ENCODE results near the gene DPYSL4.

DPYSL4 gene

DNA sequence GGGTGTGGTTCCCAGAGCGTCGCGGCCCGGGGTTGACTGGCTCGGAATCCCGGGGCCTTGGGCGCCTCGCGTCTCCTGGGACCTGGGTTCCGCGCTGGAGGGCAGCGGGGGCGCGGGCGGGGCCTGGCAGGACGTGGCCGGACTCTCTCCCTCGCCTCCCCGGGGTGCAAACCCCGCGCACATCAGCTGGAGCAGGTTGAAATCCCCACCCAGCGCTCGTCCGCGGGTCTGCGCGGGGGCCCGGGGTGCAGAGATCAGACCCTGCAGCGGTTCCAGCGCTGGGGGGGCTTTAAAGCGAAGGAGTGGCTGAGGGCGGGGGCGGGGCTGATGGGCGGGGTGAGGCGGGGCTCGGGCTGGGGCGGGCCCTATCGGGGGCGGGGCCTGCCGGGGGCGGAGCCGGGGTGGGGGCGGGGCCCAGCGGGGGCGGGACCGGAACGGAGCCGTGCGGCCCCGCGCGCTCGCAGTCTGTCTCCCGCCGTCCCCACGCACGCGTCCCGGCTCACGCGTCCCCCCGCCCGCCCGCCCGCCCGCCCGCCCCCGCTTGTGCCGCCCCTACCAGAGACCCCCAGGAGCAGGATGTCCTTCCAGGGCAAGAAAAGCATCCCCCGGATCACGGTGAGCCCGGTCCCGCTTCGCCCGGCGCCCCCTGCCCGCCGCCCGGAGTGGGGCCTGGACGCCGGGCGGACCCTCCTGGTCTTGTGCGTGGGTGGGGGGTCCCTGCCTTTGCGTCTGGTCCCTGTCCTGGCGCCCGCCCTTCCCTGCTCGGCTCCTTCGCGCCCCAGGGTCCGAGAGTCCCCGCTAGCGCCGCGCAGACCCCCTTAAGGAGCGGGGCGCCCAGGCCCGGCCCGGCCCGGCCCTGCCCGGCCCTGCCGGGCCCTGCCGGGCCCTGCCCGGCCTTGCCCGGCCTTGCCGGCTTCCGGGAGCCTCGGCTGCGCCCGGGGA is at the start of gene DPYSL4:
TSS of gene DPYSL4 (plus strand) at position 461 of the 942 bp plus-strand sequence. CDS start at position 577, 116 bp downstream.
- peak; percentile 36 for DNase-seq

DNA sequence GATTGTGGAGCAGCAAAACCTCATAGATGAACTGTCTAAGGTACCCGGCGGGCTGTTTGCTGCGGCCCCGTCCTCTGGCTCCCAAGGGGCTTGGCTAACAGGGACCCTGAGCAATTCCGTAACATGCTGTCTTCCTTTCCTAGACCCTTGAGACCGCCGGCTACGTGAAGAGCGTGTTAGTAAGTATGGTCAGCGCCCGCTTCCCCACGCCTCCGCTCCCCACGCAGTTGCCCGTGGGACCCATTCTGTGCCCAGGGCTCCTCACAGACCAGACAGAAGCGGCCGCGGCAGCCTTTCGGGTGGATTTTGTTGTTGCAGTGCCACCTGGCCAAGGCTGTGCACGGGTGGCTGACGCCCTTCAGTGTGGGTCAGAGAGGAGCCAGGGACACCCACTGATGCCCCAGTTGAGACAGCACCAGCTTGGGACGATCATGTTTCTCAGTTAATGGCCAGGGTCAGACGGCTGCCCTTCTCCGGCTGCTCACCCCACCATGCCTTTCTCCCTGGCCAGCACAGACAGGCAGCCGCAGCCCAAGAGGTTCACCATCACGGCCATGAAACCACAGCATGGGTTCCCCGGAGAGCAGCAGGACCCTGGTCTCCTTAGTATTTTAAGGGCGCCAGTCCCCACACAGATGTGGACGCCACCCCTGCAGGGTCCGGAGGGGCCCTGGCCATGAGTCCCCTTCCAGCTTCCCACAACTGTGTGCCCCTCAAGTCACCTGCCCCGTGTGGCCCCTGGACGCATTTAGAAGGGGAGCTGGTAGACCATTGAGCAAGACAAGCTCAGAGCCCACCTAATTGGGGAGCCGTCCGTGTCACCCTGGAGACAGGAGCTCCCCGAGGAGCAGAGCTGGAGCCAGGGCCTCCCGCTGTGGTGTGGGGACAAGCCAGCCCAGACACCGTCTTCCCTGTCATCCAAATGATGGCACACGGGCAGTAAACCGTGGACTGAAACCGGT is 49.4 kb upstream of the DPYSL4 start:
- DNase-seq, result no peak

DNA sequence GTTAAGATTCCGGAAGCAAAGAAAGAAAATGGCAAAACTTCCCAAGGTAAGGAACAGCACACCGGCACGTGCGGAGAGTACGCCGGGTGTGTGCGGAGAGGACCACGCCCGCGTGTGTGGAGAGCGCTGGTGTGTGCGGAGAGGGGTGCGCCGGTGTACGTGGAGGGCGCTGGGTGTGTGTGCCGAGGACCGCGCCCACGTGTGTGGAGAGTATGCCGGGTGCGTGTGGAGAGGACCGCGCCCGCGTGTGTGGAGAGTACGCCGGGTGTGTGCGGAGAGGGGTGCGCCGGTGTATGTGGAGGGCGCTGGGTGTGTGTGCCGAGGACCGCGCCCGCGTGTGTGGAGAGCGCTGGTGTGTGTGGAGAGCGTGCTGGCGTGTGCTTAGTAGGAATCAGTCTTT is 48.6 kb upstream of the DPYSL4 start:
- no peak for DNase-seq

DNA sequence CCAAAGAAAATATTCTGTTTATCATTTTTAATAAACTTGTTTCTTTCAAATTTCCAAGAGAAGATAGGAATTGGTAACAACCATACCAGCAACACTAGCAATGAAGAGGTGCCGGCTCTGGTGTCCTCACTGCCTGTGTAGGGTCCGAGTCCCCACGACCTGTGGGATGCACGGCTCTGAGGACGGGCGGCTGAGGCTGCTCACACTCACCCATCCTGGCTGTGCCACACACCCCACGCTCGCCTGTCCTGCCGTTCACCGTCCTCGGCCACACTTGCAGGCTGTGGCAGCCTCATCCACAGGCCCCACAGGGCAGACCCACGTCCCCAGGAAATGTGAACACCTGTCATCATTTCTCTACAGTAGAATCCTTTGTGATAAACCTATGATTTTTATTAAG is 48.2 kb upstream of the DPYSL4 start:
- DNase-seq, result no peak

DNA sequence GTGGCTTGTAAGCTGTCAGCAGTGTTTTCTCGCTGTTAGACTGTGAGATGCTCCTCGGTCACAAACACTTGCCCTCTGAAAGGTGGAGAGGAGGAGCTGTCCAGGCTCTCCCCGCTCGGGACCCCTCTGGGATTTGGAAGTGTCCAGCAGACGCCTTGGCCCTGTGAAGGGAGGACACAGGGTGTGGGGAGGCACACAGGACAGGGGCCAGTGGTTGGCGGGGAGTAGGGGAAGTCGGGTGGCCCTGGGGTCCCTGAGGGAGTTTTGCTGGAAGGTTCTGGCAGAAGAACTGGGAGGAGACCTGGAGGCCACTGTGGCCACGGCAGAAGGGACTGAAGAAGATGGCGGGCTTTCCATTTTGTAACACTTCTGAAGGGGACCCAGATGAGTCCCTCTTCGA is 47.2 kb upstream of the DPYSL4 start:
- DNase-seq, result no peak

DNA sequence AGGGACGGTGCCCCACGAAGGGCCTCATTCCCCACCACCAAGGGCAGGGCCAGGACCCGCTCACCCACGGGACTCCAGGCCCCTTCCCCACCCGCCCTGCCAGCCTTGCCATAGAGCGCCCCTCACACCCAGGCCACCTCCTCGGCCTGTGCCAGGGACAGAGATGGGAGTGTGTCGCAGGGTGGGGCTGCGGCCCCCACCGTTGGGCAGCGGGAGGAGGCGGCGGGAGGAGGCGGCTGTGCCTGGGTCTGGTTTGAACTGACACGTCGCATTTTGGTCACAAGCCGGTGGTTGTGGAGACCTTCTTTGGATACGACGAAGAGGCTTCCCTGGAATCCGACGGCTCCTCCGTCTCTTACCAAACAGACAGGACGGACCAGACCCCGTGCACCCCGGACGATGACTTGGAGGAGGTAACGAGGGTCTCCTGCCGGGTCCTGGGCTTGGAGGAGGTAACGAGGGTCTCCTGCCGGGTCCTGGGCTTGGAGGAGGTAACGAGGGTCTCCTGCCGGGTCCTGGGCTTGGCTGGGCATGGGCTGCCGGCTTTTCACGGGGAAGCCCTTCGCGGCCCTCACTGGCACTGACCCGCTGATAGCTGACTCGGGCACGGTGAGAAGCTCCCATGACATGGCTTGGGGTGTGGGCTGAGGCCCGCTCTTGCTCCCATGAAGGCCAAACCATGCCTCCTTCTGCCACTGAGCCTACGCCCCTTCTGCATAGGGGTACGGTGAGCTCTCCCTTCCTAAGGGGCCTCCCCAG is 46.4 kb upstream of the DPYSL4 start:
- no peak for DNase-seq

DNA sequence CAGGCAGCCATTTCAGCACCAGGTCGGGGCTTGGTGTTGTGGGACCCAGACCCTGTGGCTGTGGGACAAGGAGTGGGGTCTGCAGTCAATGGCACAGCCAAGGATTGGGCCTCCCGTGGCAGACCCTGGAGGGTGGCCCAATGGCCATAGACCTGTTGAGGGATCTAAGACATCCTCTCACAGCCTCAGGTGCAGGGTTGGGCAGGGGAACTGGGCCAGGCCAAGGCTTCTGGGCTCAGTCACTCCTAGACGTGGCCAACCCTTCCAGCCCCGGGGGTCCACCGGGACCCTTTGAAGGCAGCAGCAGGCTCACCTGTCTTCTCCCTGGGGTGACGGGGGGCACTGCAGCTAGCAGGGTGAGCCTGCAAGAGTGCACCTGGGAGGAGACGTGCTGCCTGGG is 45.7 kb upstream of the DPYSL4 start:
- DNase-seq, result no peak

DNA sequence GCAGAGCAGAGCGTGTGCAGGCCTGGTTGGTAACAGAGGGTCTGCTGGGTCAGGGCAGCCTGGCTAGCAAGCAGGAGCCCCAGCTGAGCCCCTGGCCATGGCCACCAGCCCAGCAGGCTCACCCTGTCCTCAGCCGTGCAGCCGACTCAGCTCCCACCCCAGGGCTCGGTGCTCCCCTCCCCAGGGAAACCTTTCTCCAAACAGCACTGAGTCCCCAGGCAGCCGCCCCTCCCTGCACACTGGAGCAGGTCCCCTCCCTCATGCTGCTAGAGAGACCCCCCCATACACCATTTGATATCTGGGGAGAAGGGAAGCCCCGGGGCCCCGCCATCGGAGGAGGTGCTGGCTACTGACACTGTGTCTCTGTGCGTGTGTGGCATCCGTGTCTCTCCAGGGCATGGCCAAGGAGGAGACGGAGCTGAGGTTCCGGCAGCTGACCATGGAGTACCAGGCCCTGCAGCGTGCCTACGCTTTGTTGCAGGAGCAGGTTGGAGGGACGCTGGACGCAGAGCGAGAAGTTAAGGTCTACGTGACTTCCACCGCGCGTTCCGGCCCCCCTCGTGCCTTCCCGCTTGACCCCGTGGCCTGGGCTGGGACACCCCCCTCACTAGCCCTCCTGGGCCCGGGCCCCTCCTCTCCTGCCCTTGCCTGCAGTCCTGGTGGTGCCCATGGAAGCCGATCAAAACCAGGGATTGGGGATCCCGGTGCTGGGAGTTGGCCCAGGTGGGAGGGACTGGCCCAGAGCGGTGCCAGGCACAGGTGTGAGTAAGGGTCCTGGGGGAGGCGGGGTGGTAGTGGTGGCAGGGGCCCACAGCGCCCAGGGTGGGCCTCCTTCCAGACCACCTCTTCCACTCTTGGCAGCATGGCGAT is 45.0 kb upstream of the DPYSL4 start:
- DNase-seq, result no peak

DNA sequence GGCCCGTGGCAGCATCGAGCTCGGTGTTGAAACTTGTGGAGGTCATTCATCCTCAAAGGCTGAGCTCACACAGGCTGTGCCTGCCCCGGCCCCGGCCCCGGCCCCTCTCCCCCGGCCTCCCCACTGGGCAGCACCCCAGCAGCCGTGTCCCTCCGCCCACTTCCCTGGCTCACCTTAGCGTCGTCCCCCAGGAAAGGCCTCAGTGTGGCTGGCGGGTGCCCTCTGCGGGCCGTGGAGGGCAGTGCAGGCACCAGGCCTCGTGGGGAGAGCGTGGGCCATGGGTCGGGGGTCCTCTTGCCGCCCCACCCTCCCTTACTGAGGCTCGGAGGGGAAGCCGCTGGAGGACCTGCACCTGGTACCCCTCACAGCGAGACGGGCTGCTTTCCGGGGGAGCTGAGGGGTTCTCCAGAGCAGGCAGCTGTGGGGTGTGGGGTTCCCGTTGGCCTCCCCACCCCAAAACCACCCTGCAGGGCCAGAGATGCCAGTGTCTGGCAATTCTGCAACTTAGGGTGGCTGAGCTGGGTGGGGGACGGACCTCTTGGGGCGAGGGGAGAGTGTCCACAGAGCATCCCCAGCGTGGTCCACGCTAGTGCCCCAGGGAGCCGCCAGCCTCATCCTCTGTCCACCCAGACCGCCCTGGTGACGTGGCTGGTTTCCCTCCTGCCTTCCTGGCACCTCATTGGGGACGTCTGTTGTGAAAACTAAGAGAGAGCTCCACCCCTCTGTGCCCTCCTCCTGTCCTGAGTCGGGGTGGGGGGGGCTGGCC is 44.2 kb upstream of the DPYSL4 start:
- peak; percentile 24 for DNase-seq

DNA sequence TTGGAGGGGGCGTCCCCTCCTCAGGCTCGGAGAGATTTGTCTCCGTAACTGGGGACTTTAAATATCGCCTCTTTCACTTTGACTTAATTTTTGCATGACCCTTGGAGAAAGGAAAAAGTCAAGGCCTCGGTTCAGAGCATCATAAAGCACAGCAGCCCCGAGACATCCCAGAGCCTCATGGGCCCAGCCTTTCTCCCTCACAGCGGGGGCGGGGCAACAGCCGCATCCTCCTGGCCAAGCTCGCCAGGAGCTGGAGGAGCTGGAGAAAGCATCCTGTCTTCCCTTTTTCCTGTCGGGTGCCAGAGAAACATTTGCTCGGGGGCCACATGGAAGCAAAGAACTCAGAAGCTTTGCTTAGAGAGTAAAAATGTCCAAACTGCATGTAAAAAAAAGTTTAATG is 43.6 kb upstream of the DPYSL4 start:
- no peak for DNase-seq

DNA sequence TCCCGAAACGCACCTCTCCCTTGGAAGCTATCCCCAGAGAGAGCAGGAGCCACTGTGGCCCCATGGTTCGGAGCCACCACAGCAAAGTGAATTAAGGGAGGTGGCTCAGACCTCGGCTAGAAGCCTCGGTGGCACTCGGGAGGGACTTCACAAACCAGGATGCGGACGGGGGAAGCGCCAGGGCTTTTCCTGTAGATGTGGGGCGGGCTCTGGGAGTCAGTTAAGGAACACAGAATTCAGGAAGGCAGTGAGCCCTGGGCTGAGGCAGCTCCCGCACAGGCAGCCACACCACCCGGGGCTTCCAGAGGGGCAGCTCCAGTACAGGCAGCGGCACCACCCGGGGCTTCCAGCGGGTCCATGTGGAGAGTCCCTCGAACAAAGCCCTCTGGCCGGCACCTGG is 42.7 kb upstream of the DPYSL4 start:
- no peak for DNase-seq

DNA sequence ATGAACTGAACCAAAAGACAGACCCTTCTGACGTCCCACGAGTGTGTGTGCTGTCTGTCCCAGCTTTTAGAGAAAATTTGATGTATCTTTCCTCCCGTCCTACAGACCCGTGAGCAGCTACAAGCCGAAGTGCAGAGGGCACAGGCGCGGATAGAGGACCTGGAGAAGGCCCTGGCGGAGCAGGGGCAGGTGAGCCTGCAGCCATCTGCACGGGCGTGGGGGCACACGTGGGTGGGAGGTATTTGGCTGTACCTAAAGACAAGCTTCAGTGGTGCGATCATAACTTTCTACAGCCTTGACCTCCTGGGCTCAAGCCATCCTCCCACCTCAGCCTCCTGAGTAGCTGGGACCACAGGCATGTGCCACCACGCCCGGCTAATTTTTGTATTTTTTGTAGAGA is 41.7 kb upstream of the DPYSL4 start:
- DNase-seq, result no peak

DNA sequence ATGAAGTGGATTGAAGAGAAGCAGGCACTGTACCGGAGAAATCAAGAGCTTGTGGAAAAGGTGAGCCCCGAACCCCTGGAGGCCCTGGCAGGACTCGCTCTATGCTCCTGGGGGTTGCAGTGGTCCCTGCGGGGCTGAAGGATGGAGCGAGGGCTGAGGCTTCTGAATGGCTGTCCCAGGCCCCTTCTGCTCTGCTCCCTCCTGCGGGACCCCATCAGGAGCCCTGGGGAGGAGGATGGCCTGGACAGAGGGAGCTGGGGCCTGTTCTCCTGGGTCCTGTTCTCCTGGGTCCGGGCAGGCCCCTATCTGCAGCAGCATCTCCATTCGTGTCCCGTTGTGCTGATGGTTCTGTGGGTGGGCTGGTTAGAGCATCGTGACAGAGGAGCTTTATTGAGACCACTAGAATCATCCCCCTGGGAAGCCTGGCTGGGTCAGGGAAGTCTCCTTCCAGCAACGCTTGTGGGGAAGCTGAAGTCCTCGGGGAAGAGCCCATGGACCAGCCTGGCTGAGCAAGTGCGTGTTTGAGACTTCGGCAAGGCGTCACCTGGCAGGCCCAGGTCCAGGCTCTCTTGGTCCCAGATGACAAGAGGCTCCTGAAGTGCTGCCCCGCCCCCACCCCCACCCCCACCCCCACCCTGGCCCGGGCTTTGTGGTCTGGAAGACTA is 41.1 kb upstream of the DPYSL4 start:
- DNase-seq, result no peak

DNA sequence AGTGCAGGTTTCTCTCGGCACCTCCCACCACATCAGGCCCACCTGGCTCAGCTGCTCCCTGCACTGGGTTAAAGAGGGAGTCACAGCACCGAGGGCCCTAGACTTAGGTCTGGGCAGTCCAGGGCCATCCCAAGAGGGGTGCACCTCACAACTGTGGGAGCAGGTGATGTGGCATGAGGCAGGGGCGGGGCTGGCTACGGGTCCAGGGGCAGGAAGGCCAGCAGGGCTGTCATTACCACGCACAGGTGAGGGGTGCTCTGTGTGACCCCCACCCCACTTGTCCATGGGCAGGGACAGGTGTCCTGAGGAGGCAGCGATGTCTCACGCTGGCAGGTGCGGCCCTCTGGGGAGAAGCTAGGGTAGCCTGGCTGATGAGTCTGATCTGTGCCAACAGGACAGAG is 40.5 kb upstream of the DPYSL4 start:
- DNase-seq, result no peak

DNA sequence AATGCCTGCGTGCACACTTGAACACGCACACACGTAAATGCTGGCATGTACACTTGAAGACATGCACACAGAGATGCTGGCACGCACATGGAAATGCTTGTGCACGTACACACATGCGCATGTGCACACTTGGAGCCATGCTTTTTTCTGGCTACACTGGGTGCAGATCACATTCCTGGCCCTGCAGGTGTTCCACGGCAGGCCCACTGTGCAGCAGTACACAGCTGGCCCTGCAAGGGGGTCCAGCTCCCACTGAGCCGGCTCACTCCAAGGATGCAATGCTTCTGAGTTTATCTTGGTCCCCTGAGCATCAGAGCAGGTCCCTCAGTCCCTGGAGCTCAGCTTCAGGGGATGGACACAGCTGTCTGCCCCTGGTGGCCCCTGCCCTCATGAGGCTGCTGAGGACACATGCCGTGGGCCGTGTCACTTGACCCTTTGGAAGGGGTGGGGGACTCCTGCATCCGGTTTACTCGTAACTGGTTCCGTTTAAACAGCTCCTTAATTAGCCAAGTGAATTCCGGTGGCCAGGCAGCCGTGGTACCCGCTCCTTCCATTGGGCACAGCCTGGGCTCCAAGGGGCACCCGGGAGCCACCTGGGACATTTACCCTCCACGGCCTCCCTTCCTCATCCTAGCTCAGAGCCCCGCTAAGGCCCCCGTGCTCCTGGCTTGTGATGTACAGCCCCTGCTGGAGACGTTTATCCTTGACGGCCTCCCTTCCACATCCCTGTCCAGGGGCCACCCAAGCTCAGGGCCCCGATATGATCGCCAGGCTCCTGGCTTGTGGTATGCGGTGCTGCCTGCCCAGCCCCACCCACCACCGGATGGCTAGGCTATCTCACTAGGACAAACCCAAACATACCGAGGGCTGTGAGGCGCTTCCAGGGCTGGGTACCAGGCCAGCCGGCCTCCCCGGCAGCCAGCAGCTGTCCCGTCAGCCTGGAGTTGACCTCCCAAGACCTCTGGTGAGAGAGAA is 39.5 kb upstream of the DPYSL4 start:
- no peak for DNase-seq

DNA sequence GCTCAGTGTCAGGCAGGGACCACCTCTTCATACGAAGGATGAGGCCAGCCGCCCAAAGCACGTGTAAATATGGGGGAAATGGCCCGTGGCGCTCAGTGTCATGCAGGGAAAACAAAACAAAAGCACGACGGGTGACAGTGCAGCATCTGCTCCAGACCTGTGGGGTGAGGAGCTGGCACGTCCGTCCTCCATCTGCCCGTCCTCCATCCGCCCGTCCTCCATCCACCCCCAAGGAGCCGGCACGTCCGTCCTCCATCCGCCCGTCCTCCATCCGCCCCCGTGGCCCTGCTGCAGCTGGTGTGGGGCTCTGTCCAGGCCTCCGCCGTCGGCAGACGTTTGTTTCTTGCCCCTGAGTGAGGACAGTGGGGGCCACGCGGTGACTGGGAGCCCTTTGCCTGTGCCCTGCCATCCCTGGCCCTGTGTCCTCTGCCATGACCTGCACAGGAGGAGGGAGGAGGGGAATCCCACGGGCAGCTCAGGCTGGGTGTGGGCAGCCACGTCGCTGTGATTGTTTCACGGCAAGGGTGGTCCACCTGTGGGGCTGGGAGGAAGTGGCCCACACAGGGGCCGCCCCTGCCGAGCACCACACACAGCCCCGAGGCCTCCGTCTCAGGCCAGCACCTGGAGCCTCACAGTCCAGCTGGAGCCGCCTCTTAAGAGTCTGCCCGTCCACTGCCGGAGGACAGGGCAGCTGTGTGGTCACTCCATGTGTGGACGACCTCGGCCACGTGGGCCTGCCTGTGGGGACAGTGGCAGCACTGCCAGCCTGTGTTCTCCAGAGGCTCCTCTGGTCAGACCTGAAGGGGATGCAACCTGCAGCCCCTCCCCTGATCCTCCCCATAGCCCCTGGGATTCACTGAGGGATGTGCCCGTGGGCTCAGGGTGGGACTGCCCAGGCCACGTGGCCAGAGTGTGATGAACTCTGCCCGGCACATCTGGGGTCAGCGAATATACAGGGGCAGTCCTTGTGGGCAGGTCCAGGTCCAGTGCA is 38.2 kb upstream of the DPYSL4 start:
- no peak for DNase-seq

DNA sequence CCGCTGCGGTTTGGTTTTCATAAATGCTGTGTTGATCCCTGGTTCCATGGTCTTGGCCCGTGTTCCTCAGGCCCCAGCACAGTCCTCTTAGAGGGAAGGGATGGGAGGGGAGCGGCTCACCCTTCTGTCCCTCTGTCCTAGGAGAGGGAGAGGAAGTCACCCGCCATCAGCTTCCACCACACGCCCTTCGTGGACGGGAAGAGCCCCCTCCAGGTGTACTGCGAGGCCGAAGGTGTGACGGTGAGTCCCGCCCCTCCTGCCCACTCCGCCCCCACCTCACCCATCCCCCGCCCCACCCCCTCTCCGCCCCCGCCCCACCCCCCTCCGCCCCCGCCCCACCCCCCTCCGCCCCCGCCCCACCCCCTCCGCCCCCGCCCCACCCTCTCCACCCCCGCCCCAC is 37.5 kb upstream of the DPYSL4 start:
- DNase-seq, result no peak

DNA sequence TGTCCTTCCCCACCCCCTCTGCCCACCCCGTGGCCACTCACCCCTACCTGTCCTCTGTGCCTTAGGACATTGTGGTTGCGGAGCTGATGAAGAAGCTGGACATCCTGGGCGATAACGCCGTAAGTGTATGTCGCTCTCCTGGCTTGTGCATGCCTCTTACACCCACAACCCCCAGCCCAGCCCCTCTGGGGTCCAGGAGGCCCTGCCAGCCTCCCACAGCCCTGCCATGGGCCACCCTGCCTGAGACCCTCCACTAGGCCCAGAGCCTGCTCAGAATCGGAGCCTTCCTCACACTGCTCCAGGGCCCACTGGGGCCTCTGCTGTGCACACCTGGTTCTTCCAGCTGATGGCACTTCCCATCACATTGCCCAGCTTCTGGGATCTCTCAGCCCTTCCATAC is 36.8 kb upstream of the DPYSL4 start:
- DNase-seq, result no peak

Measured in suppressor macrophage treated with lipopolysaccharide for 4 hours (primary cell).